Superior temporal gyrus (tissue), 1 donor: ENCODE results near the gene IL5RA.

ENCODE experiments used
- DNase-seq: peaks from one replicate; pipeline ENCODE4 v3.0.0-alpha.2; 2016; ENCODE audit errors: extremely low spot score

The IL5RA gene, protein sequence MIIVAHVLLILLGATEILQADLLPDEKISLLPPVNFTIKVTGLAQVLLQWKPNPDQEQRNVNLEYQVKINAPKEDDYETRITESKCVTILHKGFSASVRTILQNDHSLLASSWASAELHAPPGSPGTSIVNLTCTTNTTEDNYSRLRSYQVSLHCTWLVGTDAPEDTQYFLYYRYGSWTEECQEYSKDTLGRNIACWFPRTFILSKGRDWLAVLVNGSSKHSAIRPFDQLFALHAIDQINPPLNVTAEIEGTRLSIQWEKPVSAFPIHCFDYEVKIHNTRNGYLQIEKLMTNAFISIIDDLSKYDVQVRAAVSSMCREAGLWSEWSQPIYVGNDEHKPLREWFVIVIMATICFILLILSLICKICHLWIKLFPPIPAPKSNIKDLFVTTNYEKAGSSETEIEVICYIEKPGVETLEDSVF

DNA sequence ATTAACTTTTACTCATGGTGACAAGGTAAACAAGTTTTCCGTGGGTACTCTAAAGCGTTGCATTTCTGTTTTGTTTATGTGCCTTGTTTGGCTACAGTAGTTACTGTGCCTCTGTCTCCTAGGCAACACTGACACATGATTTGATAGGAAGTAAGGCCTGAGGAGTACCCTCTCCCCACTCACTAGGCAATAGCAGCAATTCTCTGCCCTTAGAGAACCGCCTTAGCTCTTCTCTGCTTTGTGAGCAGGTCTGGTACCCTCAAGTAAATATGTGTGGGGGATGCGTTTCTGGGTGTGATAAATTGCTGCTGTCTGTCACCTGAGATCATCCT, at the start of gene IL5RA:
Gene IL5RA (minus strand): TSS at position 76 of the 332 bp plus-strand sequence. CDS start 5,390 bp downstream, outside the sequence.
- no peak for DNase-seq

DNA sequence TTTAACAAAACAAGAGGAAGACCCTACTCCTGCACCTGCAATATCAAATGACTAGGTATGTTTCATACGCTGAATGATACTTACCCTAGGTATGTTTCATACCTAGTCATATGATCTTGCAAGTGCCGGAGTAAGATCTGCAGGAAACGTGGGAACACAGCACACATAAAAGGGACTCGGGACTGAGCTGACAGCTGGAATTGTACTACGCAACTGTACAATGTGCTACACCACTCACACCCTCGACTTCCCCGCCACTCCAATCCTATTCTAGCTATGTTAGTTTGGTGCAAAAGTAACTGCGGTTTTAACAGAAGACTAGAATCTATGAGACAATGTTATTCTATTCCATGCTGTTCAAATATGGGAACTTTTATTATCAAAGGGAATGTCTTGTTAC, 47.3 kb upstream of the IL5RA start:
- no peak for DNase-seq

- no peak for DNase-seq
Observed at GRCh38 chr3:3154879-3155610, 44.9 kb upstream of the IL5RA start.

- no peak for DNase-seq
Observed at GRCh38 chr3:3151513-3151912, 41.3 kb upstream of the IL5RA start.

- no peak for DNase-seq
Observed at GRCh38 chr3:3149560-3149959, 39.4 kb upstream of the IL5RA start.

DNA sequence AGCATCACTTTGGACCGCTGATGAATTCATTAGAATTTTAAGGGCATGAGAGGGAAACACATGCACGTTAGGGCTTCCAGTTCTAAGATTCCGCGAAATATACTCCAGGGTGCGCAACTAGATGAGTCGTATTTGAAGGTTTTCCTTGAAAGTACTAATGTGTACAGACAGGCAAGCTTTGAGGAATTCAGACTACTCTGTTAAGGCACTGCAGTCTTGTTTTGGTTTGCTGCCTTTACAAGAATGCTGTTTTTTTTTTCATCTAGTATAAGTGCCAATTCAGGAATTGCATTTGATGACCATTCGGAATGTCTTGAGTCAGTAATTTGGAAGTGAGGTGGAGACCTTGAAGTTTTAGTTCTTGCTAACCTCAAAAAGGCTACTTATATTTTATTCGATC, 35.7 kb upstream of the IL5RA start:
- DNase-seq: no peak

DNA sequence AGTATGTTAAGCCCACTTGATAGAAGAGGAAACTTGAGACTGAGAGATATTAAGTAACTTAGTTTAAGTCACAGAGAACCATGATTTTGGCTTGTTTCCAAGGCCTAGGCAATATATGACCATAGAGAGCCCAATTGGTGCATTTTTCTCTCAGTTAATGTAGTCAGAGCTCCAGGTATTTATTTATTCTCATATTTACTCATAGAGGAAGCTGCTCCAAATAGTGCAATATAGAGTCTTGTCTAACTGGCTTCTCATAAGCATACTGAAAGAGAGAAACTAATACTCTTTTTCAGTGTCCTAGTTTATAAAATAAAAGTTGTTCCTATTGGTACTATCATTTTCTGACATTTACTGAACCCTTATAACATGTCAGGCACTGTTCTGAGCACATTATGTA, 31.8 kb upstream of the IL5RA start:
- no peak for DNase-seq

DNA sequence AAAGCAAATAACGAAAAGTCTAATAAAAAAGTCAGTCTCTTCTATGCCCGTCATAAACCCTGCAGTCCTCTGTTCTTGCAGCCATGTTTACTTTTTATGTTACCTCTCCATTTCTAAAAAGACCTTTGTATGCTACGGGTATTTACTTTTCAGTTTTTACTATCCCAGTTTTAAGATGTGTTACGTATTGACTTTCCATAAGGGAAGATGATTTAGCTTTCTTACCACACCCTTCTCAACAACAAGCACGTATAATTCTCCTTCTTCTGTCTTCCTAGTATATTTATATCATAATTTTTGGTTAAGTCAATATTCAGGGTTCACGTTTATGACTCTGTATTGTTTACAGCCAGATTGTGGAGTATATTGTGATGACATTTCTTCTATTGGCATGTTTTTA, 27.4 kb upstream of the IL5RA start:
- DNase-seq: no peak

DNA sequence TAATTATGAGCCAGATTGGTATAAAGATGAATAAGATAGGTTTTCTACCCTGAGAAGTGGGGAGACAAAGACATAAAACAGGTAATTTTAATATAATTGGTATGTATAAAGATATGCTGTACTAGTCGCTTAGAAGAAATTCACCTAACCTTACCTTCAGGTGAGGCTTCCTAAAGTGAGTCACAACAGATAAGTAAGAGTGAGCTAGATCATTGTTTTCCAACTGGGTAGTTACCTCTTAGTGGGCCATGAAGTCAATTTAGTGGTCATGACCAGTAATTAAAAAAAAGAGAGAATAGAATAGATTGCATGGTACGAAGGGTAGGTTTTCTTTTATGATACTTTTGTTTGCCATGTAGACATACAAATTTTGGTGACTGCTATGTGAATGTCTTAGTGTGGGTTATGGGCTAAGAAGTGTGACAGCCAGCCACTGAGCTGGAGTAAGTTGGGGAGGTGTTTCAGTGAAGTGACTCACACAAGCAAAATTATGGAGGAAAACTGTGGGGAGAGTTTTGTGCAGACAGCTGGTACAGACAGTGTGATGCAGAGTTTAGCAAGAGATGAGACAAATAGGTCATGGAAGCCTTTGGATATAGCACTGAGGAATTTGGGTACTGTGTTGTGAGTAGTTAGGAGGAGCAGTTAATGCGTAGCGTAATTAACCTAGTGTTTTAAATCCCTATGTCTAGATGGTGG, 24.7 kb upstream of the IL5RA start:
- peak; percentile 62 for DNase-seq

- DNase-seq: no peak
Observed at GRCh38 chr3:3133500-3133899, 23.3 kb upstream of the IL5RA start.

- DNase-seq: no peak
Observed at GRCh38 chr3:3129579-3129978, 19.4 kb upstream of the IL5RA start.

- no peak for DNase-seq
Observed at GRCh38 chr3:3127432-3128010, 17.3 kb upstream of the IL5RA start.

DNA sequence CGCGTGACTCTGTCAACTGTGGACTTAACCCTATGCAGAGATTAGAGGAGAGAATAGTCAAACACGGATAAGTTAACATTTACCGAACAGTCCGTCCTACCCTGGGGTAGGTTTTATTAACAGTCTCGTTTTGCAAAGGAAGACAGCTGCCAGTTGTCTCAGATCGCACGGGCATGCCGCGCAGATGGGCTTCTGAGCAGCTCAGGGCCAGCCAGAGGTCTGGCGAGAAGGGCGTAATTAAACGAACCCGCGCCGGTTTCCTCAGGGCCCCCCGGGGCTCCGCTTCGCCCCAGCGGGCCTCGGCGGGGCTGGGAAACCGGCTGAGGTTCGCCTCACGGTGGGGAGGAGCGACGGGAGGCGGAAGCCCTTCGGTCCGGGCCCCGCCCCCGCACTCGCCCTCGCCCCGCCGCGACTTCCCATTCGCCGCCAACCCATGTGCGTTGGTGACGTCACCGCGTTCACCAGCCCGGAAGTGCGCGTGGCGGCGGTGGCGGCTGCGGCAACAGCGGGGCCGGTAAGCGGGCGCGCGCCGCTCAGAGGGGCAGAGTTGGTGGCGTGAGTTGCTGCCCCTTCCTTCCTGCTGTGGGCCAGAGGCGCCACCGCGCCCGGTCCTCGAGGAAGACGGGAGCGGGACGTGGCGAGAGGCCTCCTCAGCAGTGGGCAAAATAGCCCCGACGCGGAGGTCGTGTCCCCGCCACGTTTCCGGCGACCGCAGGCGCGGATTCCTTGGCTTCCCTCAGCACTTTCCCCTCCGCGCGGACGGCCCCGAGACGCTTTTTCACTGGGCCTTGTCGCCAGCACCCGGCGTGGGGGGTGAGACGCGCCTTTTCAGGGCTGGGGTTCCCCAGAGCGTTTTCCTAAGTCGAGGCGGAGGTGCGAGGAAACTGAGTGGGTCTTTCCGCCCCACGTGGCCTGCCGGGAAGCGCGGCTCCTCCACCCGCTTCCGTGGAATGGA, 16.6 kb upstream of the IL5RA start, which contains the start of gene TRNT1:
Gene TRNT1 (plus strand): TSS at position 464 of the 955 bp plus-strand sequence. CDS start 2,101 bp downstream, outside the sequence.
- DNase-seq: peak; percentile 92

- no peak for DNase-seq
Observed at GRCh38 chr3:3125977-3126376, 15.8 kb upstream of the IL5RA start.

DNA sequence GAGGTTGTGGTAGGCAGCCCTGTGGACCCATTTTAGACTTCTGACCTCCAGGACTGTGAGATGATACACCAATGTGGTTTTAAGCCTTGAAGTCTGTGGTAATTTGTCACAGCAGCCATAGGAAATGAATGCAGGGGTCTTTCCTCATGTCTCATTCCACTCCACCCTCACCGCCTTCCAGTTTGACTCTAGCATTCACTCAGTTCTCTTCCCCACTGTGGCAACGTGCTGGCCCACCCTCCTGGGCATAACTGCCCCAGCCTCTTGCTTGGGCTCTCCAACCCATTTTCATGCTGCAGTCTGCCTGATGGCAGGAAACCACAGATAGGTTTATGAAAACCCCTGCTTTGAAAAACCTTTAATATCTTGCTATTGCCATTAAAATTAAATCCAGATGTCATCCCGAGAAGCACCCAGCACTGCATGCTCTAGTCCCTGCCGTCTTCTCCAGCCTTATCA, 9.2 kb upstream of the IL5RA start:
- DNase-seq: no peak

DNA sequence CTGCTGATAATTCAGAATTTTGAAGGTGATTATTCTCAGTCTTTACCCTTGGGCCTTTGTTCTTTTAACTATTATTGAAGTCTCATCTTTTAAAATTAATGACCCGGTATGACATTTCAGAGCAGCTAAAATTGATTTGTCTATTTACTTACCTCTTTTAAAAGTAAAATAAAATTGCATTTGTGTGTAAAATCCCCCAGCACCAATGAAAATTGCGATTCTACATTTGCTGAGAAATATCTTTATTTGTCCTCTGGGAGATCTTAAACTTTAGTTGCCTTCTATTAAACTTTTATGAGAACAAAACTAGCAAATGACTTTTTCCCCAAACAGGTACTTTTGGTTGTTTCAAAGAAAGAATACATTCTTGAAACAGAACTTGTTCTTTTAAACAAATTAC, 7.5 kb upstream of the IL5RA start:
- no peak for DNase-seq

- DNase-seq: no peak
Observed at GRCh38 chr3:3113042-3113709, 3.0 kb upstream of the IL5RA start.

- no peak for DNase-seq
Observed at GRCh38 chr3:3110749-3111361, 681 bp upstream of the IL5RA start.

GRCh38 chr3:3109407-3110298, 521 bp downstream of the IL5RA start:
- DNase-seq: no peak
